Coronary artery (tissue), 2 donors: ENCODE measurements around the gene SLC11A2.

Experiments used
- DNase-seq: peaks from one replicate; pipeline ENCODE4 v3.0.0-alpha.2; 2017; ENCODE audit warnings: low spot score
- H3K27ac ChIP-seq, 2 donors: fragments of 200-600 bp; sonication (generic); one replicate each; pipeline ENCODE4 v1.5.1; 2016 to 2019
- H3K4me3 ChIP-seq: fragments of 200-600 bp; sonication (generic); 2 replicates; pipeline ENCODE4 v1.5.1; 2016; ENCODE audit warnings: mild to moderate bottlenecking, moderate library complexity
- CTCF ChIP-seq: fragments of 200-600 bp; sonication (generic); IDR thresholded peaks from one replicate; pipeline ENCODE4 v1.5.1; 2019; ENCODE audit warnings: antibody characterized with exemption

Gene SLC11A2

DNA sequence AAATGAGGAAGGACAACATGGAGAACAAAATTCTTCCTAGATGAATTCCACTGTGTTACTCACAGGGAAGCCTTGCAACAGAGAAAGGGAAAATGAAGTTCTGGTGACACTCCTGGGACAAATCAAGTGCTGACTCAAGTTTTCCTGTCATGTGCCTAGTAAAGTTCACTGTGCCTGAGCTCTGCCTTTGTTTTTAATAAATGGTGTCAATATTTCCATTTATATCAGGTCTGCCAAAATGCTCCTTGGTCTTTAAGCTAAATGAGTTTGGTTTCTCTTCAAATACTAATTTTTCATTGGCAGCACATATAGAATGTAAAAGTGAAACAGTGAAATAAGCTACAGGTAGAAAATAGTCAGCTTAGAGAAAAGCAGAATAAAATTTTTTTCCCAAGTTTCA, 40.9 kb downstream of the SLC11A2 start:
- Histone ChIP-seq H3K4me3 (no peak overlapping the region), H3K27ac (peak overlapping the region; percentile 85 to 92)
- DNase-seq: no peak
- TF ChIP-seq CTCF: no peak

- no peak for DNase-seq
- Histone ChIP-seq H3K4me3 (peak overlapping the region; percentile 40), H3K27ac (peak overlapping the region; percentile 85 to 92)
- TF ChIP-seq CTCF: no peak
Measured at GRCh38 chr12:50984586-50985298, 41.4 kb downstream of the SLC11A2 start.

DNA sequence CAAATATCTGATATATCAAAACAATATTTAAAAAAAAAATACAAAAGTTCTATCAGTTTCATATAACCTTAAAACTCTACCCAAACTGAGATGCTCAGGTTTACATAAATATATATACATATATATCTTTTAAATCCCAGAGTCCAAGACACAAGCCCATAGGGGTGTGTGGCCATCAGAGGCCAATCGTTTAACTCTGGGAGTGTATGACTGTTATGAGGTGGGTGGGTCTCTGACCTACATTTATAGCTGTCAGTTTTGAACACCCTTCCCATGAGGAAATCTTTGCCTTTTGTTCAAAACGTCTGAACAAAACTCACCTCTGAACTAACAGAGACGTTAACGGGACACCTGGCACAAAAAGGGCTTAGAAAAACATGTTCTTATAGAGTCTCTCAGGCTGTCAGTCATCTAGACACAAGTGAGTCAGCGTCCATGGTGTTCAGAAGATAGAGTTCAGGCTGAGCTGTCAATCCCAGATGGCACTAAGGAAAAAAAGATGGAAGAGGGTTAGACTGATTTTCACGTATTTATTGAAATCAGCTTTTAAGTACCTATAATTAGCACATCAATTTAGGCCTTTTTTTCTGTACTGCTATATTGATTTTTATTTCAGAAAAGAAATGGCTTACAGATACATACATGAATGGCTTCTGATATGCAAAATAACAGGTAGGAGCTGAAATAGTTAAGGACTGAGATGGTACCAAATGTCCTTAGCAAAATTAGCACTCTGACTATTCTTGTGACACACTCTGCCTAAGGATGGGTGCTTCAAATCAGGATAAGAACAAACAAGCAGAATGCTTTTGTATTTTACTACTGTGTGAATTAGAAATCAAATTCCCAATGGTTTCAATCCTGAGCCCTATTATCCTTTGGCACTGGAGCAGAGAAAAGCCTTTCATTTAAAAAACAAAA, 44.6 kb downstream of the SLC11A2 start:
- no peak for TF ChIP-seq CTCF
- no peak for DNase-seq
- Histone ChIP-seq H3K27ac (no peak overlapping the region), H3K4me3 (no peak overlapping the region)

GRCh38 chr12:50980545-50980944, 45.6 kb downstream of the SLC11A2 start:
- Histone ChIP-seq H3K27ac (no peak overlapping the region), H3K4me3 (no peak overlapping the region)
- TF ChIP-seq CTCF: no peak
- no peak for DNase-seq

- no peak overlapping the region for H3K4me3 ChIP-seq
- H3K27ac ChIP-seq: no peak overlapping the region
- no peak for TF ChIP-seq CTCF
- no peak for DNase-seq
Measured at GRCh38 chr12:50979369-50980052, 46.7 kb downstream of the SLC11A2 start.

DNA sequence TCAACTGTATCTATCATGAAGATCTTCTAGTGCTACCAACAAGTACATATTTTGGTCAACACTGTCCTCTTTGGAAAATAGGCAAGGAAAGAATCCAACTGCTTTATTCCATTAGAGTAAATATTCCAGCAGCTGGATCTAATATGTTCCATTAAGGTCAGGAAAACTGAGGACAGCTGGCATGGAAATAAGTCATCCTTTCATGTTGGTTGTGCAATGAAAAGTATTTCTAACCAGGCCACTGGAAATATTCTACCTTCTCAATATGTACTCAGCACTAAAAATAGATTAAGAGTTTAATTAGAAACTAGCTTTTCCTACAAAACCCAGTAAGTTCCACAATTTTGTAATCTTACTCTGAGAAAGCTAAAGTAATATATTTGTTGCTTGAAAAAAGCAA, 54.2 kb downstream of the SLC11A2 start:
- TF ChIP-seq CTCF: no peak
- no peak overlapping the region for H3K27ac ChIP-seq
- no peak overlapping the region for H3K4me3 ChIP-seq
- no peak for DNase-seq
